ENCODE measurements around the gene SUFU.

DNA sequence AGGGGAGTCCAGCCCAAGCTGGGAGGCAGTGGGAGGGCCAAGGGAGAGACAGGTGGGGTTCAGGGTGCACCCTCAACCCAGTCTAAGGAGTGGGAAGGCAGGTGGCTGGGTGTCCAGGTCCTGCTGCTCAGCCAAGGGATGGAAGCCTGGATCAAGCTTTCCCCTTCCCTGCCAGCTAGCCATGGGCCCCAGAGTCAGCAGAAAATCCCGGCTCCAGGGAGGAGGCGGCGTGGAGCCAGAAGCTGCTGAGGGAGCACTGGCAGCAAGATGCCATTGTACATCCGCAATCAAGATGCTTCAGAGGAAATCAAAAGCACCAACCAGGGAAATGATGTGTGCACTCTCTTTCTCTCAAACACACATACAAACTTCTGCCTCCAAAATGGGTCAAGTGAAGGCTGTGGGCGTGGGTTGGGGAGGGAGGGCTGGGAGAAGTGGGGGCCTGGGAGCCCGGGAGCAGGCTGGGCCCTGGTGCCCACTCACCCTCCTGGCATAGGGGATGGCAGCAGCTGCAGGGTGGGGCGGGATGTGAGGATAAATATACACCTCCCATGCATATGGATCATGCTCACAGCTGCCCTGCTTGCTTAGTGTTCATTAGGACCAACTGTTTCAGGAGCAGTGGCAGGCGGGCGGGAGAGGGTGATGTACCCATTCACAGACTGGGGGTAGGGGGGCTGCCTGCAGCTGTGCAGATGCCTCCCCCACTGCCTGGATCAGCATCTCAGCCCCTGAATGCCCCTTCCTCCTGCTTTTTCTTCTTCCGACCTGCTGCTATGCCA lies 164.7 kb downstream of the SUFU start:
- no peak for TF ChIP-seq EZH2 (IDR thresholded peaks at IDR 0.05; ENCODE audit: borderline replicate concordance, low read depth, low read length, severe bottlenecking)
- TF ChIP-seq, protein P1, sequence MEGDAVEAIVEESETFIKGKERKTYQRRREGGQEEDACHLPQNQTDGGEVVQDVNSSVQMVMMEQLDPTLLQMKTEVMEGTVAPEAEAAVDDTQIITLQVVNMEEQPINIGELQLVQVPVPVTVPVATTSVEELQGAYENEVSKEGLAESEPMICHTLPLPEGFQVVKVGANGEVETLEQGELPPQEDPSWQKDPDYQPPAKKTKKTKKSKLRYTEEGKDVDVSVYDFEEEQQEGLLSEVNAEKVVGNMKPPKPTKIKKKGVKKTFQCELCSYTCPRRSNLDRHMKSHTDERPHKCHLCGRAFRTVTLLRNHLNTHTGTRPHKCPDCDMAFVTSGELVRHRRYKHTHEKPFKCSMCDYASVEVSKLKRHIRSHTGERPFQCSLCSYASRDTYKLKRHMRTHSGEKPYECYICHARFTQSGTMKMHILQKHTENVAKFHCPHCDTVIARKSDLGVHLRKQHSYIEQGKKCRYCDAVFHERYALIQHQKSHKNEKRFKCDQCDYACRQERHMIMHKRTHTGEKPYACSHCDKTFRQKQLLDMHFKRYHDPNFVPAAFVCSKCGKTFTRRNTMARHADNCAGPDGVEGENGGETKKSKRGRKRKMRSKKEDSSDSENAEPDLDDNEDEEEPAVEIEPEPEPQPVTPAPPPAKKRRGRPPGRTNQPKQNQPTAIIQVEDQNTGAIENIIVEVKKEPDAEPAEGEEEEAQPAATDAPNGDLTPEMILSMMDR (IDR thresholded peaks at IDR 0.05; ENCODE audit: borderline replicate concordance, extremely low read depth, low read length, poor library complexity, severe bottlenecking), result no peak
